H9 (cell line): ENCODE data around the gene C19orf73. TPM values are rescaled to one million over a fixed set of nuclear protein-coding genes. Genes with fewer than 3 reads are reported as not detected.
A peak's percentile ranks its signal among the peaks of the same experiment; 100 is the strongest.

ENCODE experiments used
- DNase-seq: peaks from one replicate; pipeline ENCODE4 v3.0.0-alpha.2; 2017
- H2AFZ ChIP-seq: one replicate; pipeline ENCODE4 v1.6.1; 2013; ENCODE audit warnings: mild to moderate bottlenecking, low read length, control low read depth, moderate library complexity
- H2AK5ac ChIP-seq: 2 replicates; pipeline ENCODE4 v1.6.1; 2013; ENCODE audit warnings: low read length, control low read depth, mixed read lengths; ENCODE audit not compliant: insufficient read length
- H2BK120ac ChIP-seq: one replicate; pipeline ENCODE4 v1.6.1; 2013; ENCODE audit warnings: low read depth, mild to moderate bottlenecking, low read length, control low read depth, inconsistent platforms; ENCODE audit not compliant: poor library complexity, severe bottlenecking
- H2BK12ac ChIP-seq: 2 replicates; pipeline ENCODE4 v1.6.1; 2013; ENCODE audit warnings: low read length, control low read depth, mixed read lengths, low read depth; ENCODE audit not compliant: insufficient read length
- H2BK15ac ChIP-seq: 2 replicates; pipeline ENCODE4 v1.6.1; 2013; ENCODE audit warnings: low read depth, low read length, control low read depth
- H2BK20ac ChIP-seq: one replicate; pipeline ENCODE4 v1.6.1; 2013; ENCODE audit warnings: low read depth, mild to moderate bottlenecking, low read length, control low read depth, inconsistent platforms; ENCODE audit not compliant: poor library complexity, severe bottlenecking
- H2BK5ac ChIP-seq: 2 replicates; pipeline ENCODE4 v1.6.1; 2013; ENCODE audit warnings: low read length, control low read depth, mixed read lengths; ENCODE audit not compliant: insufficient read length
- H3K14ac ChIP-seq: 2 replicates; pipeline ENCODE4 v1.6.1; 2013; ENCODE audit warnings: low read length, control low read depth; ENCODE audit not compliant: insufficient read depth
- H3K18ac ChIP-seq: 2 replicates; pipeline ENCODE4 v1.6.1; 2013; ENCODE audit warnings: low read depth, mild to moderate bottlenecking, mixed read lengths, low read length, control low read depth; ENCODE audit not compliant: insufficient read length
- H3K23ac ChIP-seq: 2 replicates; pipeline ENCODE4 v1.6.1; 2013; ENCODE audit warnings: low read length, control low read depth, mixed read lengths, low read depth; ENCODE audit not compliant: insufficient read length
- H3K23me2 ChIP-seq: 2 replicates; pipeline ENCODE4 v1.6.1; 2013; ENCODE audit warnings: low read depth, mild to moderate bottlenecking, mixed read lengths, low read length, control low read depth; ENCODE audit not compliant: insufficient read length, poor library complexity, severe bottlenecking
- H3K27ac ChIP-seq: 2 replicates; pipeline ENCODE4 v1.5.1; 2013; ENCODE audit warnings: low read length, control low read depth, mixed read lengths, low read depth; ENCODE audit not compliant: insufficient read length
- H3K27me3 ChIP-seq: 2 replicates; pipeline ENCODE4 v1.6.1; 2013; ENCODE audit warnings: low read length, control low read depth, inconsistent platforms; ENCODE audit not compliant: insufficient read depth
- H3K4ac ChIP-seq: 2 replicates; pipeline ENCODE4 v1.6.1; 2013; ENCODE audit warnings: low read depth, mild to moderate bottlenecking, control low read depth, inconsistent platforms, low read length, moderate library complexity
- H3K4me1 ChIP-seq: 2 replicates; pipeline ENCODE4 v1.6.1; 2013; ENCODE audit warnings: low read length, control low read depth, inconsistent platforms; ENCODE audit not compliant: insufficient read depth
- H3K4me2 ChIP-seq: 2 replicates; pipeline ENCODE4 v1.6.1; 2013; ENCODE audit warnings: low read length, control low read depth, mixed read lengths; ENCODE audit not compliant: insufficient read length, insufficient read depth
- H3K56ac ChIP-seq: 2 replicates; pipeline ENCODE4 v1.6.1; 2013; ENCODE audit warnings: low read depth, mild to moderate bottlenecking, mixed read lengths, low read length, control low read depth; ENCODE audit not compliant: insufficient read length
- H3K79me1 ChIP-seq: 2 replicates; pipeline ENCODE4 v1.6.1; 2013; ENCODE audit warnings: low read depth, mild to moderate bottlenecking, moderate library complexity, low read length, control low read depth, inconsistent platforms; ENCODE audit not compliant: insufficient read depth, poor library complexity, severe bottlenecking
- H3K79me2 ChIP-seq: 2 replicates; pipeline ENCODE4 v1.6.1; 2013; ENCODE audit warnings: low read length, control low read depth, inconsistent platforms; ENCODE audit not compliant: insufficient read depth
- H3K9ac ChIP-seq: 2 replicates; pipeline ENCODE4 v1.6.1; 2013; ENCODE audit warnings: low read length, control low read depth, mixed read lengths; ENCODE audit not compliant: insufficient read length; ENCODE audit errors: extremely low read depth
- H3K9me3 ChIP-seq: one replicate; pipeline ENCODE4 v1.6.1; 2013; ENCODE audit warnings: low read depth, low read length, inconsistent platforms; ENCODE audit not compliant: control insufficient read depth
- H3T11ph ChIP-seq: one replicate; pipeline ENCODE4 v1.6.1; 2013; ENCODE audit warnings: mild to moderate bottlenecking, low read length, control low read depth, inconsistent platforms
- H4K20me1 ChIP-seq: one replicate; pipeline ENCODE4 v1.6.1; 2013; ENCODE audit not compliant: control insufficient read depth, insufficient read length, insufficient read depth
- H4K5ac ChIP-seq: 2 replicates; pipeline ENCODE4 v1.6.1; 2013; ENCODE audit warnings: low read depth, mild to moderate bottlenecking, mixed read lengths, low read length, control low read depth; ENCODE audit not compliant: insufficient read length
- H4K8ac ChIP-seq: replicated peaks from 2 replicates; pipeline ENCODE4 v1.6.1; 2013; ENCODE audit warnings: low read length, control low read depth, mixed read lengths, low read depth; ENCODE audit not compliant: insufficient read length
- H4K91ac ChIP-seq: 2 replicates; pipeline ENCODE4 v1.6.1; 2013; ENCODE audit warnings: low read depth, mild to moderate bottlenecking, moderate library complexity, mixed read lengths, low read length, control low read depth; ENCODE audit not compliant: insufficient read length
- H3K27ac Mint-ChIP-seq, 3 experiments: 2 replicates in 2 of 3; 3 replicates in 1 of 3; pipeline ENCODE4 v1.8.0; 2020 to 2021; ENCODE audit warnings: mixed read lengths in 3 of 3, mild to moderate bottlenecking in 1 of 3, moderate library complexity in 1 of 3
- H3K27me3 Mint-ChIP-seq: 2 replicates; pipeline ENCODE4 v1.8.0; 2021; ENCODE audit warnings: low read depth, mild to moderate bottlenecking, moderate library complexity, mixed read lengths
- H3K36me3 Mint-ChIP-seq, 3 experiments: 2 replicates in 2 of 3; 3 replicates in 1 of 3; pipeline ENCODE4 v1.8.0; 2020 to 2021; ENCODE audit warnings: low read depth in 3 of 3, mixed read lengths in 3 of 3; ENCODE audit not compliant: insufficient read depth in 1 of 3
- H3K4me1 Mint-ChIP-seq, 2 experiments: 2 replicates each; pipeline ENCODE4 v1.8.0; 2020; ENCODE audit warnings: mixed read lengths in 2 of 2
- H3K4me3 Mint-ChIP-seq, 2 experiments: 2 replicates in 1 of 2; 3 replicates in 1 of 2; pipeline ENCODE4 v1.8.0; 2020 to 2021; ENCODE audit warnings: mild to moderate bottlenecking in 2 of 2, mixed read lengths in 2 of 2, moderate library complexity in 1 of 2
- H3K9me3 Mint-ChIP-seq, 2 experiments: 2 replicates in 1 of 2; 3 replicates in 1 of 2; pipeline ENCODE4 v1.8.0; 2020; ENCODE audit warnings: mild to moderate bottlenecking in 2 of 2, mixed read lengths in 2 of 2, moderate library complexity in 1 of 2
- WGBS: extraction: QIAGEN DNeasy Blood & Tissue Kit; methylation state at CpG from one replicate; pipeline ENCODE4 v1.1.7; 2013; ENCODE audit warnings: missing lambda C conversion rate, low lambda C conversion rate, mixed read lengths; ENCODE audit not compliant: insufficient read length; ENCODE audit errors: extremely low coverage; 5-methylcytosine and 5-hydroxymethylcytosine counted together
- total RNA-seq: library from RNA; stranded (reverse); gene quantifications from 2 replicates; pipeline ENCODE4 v1.2.1, GENCODE V29; 2021
- TF ChIP-seq, protein P1 (sequence below): fragments of 200-600 bp; sonication (generic); conservative IDR thresholded peaks from 3 replicates; pipeline ENCODE4 v1.8.0; 2021; ENCODE audit warnings: antibody characterized with exemption, mild to moderate bottlenecking

Gene C19orf73
- total RNA-seq, 1 experiment from 2014 or later, result 1.1 TPM

DNA sequence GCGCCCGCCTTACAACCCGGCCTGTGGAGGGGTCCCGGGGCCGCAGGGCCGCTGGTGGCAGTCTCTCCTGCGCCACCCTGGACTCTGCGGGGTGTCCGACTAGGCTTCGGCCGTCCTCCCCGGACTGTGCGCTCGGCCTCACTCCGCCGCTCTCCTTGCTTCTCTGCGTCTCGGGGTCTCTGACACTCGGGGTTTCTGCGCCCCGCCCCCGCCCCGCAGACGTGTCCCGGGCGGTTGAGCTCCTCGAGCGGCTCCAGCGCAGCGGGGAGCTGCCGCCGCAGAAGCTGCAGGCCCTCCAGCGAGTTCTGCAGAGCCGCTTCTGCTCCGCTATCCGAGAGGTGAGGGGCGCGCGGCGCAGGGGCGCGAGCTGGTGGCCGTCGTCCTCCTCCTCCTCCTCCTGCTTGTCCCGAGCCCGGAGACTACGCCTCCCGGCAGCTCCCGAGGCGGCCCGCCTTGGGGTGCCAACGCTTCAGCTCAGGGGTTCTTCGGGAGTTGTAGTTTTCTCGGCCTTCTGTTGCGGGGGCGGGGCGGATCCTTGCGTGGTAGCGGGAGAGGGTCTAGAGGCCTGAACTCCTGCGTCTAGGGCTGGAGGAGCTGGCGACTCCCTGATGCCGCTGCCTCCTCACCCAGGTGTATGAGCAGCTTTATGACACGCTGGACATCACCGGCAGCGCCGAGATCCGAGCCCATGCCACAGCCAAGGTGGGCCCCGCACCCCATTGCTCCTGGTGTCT is 4.1 kb downstream of the C19orf73 start:
- H3K56ac ChIP-seq, result no peak overlapping the region
- no peak overlapping the region for H2BK120ac ChIP-seq
- no peak overlapping the region for H4K5ac ChIP-seq
- no peak overlapping the region for H2BK5ac ChIP-seq
- H3K4ac ChIP-seq, result no peak overlapping the region
- TF ChIP-seq, protein P1, sequence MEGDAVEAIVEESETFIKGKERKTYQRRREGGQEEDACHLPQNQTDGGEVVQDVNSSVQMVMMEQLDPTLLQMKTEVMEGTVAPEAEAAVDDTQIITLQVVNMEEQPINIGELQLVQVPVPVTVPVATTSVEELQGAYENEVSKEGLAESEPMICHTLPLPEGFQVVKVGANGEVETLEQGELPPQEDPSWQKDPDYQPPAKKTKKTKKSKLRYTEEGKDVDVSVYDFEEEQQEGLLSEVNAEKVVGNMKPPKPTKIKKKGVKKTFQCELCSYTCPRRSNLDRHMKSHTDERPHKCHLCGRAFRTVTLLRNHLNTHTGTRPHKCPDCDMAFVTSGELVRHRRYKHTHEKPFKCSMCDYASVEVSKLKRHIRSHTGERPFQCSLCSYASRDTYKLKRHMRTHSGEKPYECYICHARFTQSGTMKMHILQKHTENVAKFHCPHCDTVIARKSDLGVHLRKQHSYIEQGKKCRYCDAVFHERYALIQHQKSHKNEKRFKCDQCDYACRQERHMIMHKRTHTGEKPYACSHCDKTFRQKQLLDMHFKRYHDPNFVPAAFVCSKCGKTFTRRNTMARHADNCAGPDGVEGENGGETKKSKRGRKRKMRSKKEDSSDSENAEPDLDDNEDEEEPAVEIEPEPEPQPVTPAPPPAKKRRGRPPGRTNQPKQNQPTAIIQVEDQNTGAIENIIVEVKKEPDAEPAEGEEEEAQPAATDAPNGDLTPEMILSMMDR, result no peak
- no peak overlapping the region for H3K18ac ChIP-seq
- H3K4me1 ChIP-seq, result peaks cover 3% of the 10 kb centered on the region; the same call in 1 of the 2 replicates
- no peaks in the 10 kb centered on the region for H3K79me1 ChIP-seq
- no peak overlapping the region for H3K23ac ChIP-seq
- DNase-seq, result peak; percentile 83
- H4K8ac ChIP-seq, result no peak overlapping the region
- H3K27ac Mint-ChIP-seq, result no peak overlapping the region
- peaks cover 0 to 4% (median 0%) of the 10 kb centered on the region in 3 experiments; a peak in 1 of 7 replicates for H3K36me3 Mint-ChIP-seq
- H3K4me1 Mint-ChIP-seq, result peaks cover 18 to 25% of the 10 kb centered on the region in 2 experiments
- H2AK5ac ChIP-seq, result no peak overlapping the region
- no peaks in the 10 kb centered on the region; a peak in 1 of 5 replicates for H3K9me3 Mint-ChIP-seq
- H2BK12ac ChIP-seq, result no peak overlapping the region
- no peak overlapping the region for H2BK15ac ChIP-seq
- H3K9me3 ChIP-seq, result no peaks in the 10 kb centered on the region
- peak overlapping the region; percentile 32 for H3K4me2 ChIP-seq
- no peak overlapping the region for H4K91ac ChIP-seq
- no peak overlapping the region for H3K14ac ChIP-seq
- H3K79me2 ChIP-seq, result no peaks in the 10 kb centered on the region
- H4K20me1 ChIP-seq, result no peaks in the 10 kb centered on the region
- H2BK20ac ChIP-seq, result no peak overlapping the region
- H3K4me3 Mint-ChIP-seq, result peak overlapping the region; percentile 65 to 82
- no peak overlapping the region for H2AFZ ChIP-seq
- peaks cover 11% of the 10 kb centered on the region for H3K27me3 Mint-ChIP-seq
- peaks cover 2% of the 10 kb centered on the region for H3K23me2 ChIP-seq
- no CpG with 5 or more reads among the region's 68 CpGs for WGBS
- no peak overlapping the region for H3K27ac ChIP-seq
- no peak overlapping the region for H3K9ac ChIP-seq
- no peaks in the 10 kb centered on the region; the same call in 1 of the 2 replicates for H3K27me3 ChIP-seq
- H3T11ph ChIP-seq, result no peak overlapping the region
